ENCODE measurements around the gene EP300. TPM values are rescaled to one million over a fixed set of nuclear protein-coding genes. Genes with fewer than 3 reads are reported as not detected.

The EP300 gene
- total and polyA plus RNA-seq, 10 donors = 3.9 to 196 (median 113) TPM

DNA sequence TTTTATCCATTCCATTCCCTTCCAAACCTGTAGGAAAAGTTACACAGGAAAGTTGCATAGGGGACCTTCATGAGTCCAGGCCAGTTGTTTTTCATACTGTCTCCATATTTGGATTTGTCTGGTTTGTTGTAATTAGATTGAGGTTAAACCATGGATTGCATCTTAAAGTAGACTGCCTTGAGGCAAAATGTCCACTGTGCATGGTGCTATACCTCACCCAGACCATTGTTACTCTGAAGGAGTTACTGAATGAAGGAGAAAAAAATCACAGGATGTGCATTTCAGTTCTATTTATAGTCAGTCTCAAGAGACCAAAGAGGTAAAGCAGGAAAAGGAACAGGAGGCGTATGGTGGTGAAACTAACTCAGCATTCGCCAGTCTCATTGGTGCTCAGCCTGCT lies 83.2 kb downstream of the EP300 start:
- peaks cover 0 to 14% (median 0%) of the 10 kb centered on the region in 6 donors for H3K4me1 ChIP-seq
- no peaks in the 10 kb centered on the region for H3K9me3 ChIP-seq
- no peak overlapping the region for H3K4me3 ChIP-seq
- no peaks in the 10 kb centered on the region for H3K27me3 ChIP-seq (replicated peaks in 1 of 7)
- H3K27ac ChIP-seq = peak overlapping the region in 2 of 8 donors; percentile 8 to 45
- WGBS, 5 donors = 30 to 64% (median 56%) methylated on average over 2 of the region's 2 CpGs
- TF ChIP-seq, protein P1, sequence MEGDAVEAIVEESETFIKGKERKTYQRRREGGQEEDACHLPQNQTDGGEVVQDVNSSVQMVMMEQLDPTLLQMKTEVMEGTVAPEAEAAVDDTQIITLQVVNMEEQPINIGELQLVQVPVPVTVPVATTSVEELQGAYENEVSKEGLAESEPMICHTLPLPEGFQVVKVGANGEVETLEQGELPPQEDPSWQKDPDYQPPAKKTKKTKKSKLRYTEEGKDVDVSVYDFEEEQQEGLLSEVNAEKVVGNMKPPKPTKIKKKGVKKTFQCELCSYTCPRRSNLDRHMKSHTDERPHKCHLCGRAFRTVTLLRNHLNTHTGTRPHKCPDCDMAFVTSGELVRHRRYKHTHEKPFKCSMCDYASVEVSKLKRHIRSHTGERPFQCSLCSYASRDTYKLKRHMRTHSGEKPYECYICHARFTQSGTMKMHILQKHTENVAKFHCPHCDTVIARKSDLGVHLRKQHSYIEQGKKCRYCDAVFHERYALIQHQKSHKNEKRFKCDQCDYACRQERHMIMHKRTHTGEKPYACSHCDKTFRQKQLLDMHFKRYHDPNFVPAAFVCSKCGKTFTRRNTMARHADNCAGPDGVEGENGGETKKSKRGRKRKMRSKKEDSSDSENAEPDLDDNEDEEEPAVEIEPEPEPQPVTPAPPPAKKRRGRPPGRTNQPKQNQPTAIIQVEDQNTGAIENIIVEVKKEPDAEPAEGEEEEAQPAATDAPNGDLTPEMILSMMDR (IDR thresholded peaks at IDR 0.05 in 8 of 11, conservative IDR thresholded peaks at IDR 0.05 in 3 of 11) = no peak
- TF ChIP-seq POLR2AphosphoS5 (IDR thresholded peaks at IDR 0.05) (no peak), POLR2A (IDR thresholded peaks at IDR 0.05) (no peak)
- intact Hi-C loops (cut with DNase I; ENCODE audit: low total_unique reads) = no loop called here
- peaks cover 14 to 100% (median 88%) of the 10 kb centered on the region in 6 donors for H3K36me3 ChIP-seq
- DNase-seq = no peak

DNA sequence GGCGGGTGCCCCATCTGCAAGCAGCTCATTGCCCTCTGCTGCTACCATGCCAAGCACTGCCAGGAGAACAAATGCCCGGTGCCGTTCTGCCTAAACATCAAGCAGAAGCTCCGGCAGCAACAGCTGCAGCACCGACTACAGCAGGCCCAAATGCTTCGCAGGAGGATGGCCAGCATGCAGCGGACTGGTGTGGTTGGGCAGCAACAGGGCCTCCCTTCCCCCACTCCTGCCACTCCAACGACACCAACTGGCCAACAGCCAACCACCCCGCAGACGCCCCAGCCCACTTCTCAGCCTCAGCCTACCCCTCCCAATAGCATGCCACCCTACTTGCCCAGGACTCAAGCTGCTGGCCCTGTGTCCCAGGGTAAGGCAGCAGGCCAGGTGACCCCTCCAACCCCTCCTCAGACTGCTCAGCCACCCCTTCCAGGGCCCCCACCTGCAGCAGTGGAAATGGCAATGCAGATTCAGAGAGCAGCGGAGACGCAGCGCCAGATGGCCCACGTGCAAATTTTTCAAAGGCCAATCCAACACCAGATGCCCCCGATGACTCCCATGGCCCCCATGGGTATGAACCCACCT lies 84.7 kb downstream of the EP300 start:
- 87 to 95% (median 92%) methylated on average over 11 to 15 of the region's 15 CpGs for WGBS, 5 donors
- intact Hi-C loops (cut with DNase I; ENCODE audit: low total_unique reads) = no loop called here
- TF ChIP-seq POLR2AphosphoS5 (IDR thresholded peaks at IDR 0.05) (peak in 2 of 3 donors; percentile 14 to 70), POLR2A (IDR thresholded peaks at IDR 0.05) (no peak)
- TF ChIP-seq, protein P1 (IDR thresholded peaks at IDR 0.05 in 8 of 11, conservative IDR thresholded peaks at IDR 0.05 in 3 of 11) = no peak
- Histone ChIP-seq H3K36me3 (peaks cover 14 to 86% (median 74%) of the 10 kb centered on the region in 6 donors), H3K27me3 (replicated peaks in 1 of 7) (no peaks in the 10 kb centered on the region), H3K4me3 (no peak overlapping the region), H3K27ac (no peak overlapping the region), H3K4me1 (peaks cover 0 to 14% (median 0%) of the 10 kb centered on the region in 6 donors), H3K9me3 (no peaks in the 10 kb centered on the region)
- no peak for DNase-seq

DNA sequence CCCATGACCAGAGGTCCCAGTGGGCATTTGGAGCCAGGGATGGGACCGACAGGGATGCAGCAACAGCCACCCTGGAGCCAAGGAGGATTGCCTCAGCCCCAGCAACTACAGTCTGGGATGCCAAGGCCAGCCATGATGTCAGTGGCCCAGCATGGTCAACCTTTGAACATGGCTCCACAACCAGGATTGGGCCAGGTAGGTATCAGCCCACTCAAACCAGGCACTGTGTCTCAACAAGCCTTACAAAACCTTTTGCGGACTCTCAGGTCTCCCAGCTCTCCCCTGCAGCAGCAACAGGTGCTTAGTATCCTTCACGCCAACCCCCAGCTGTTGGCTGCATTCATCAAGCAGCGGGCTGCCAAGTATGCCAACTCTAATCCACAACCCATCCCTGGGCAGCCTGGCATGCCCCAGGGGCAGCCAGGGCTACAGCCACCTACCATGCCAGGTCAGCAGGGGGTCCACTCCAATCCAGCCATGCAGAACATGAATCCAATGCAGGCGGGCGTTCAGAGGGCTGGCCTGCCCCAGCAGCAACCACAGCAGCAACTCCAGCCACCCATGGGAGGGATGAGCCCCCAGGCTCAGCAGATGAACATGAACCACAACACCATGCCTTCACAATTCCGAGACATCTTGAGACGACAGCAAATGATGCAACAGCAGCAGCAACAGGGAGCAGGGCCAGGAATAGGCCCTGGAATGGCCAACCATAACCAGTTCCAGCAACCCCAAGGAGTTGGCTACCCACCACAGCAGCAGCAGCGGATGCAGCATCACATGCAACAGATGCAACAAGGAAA lies 85.4 kb downstream of the EP300 start:
- no peaks in the 10 kb centered on the region for H3K9me3 ChIP-seq
- WGBS, 5 donors = 90 to 98% (median 94%) methylated on average over 5 to 9 of the region's 9 CpGs
- H3K4me3 ChIP-seq = no peak overlapping the region
- no peak for DNase-seq
- H3K36me3 ChIP-seq = peaks cover 12 to 79% (median 67%) of the 10 kb centered on the region in 6 donors
- intact Hi-C loops (cut with DNase I; ENCODE audit: low total_unique reads) = no loop called here
- no peaks in the 10 kb centered on the region for H3K27me3 ChIP-seq (replicated peaks in 1 of 7)
- TF ChIP-seq POLR2AphosphoS5 (IDR thresholded peaks at IDR 0.05) = peak; percentile 1 to 38 (median 29)
- TF ChIP-seq, protein P1 (IDR thresholded peaks at IDR 0.05 in 8 of 11, conservative IDR thresholded peaks at IDR 0.05 in 3 of 11) = no peak
- TF ChIP-seq POLR2A (IDR thresholded peaks at IDR 0.05) = no peak
- H3K4me1 ChIP-seq = peaks cover 0 to 14% (median 0%) of the 10 kb centered on the region in 6 donors
- no peak overlapping the region for H3K27ac ChIP-seq

DNA sequence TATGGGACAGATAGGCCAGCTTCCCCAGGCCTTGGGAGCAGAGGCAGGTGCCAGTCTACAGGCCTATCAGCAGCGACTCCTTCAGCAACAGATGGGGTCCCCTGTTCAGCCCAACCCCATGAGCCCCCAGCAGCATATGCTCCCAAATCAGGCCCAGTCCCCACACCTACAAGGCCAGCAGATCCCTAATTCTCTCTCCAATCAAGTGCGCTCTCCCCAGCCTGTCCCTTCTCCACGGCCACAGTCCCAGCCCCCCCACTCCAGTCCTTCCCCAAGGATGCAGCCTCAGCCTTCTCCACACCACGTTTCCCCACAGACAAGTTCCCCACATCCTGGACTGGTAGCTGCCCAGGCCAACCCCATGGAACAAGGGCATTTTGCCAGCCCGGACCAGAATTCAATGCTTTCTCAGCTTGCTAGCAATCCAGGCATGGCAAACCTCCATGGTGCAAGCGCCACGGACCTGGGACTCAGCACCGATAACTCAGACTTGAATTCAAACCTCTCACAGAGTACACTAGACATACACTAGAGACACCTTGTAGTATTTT lies 86.1 kb downstream of the EP300 start:
- WGBS, 5 donors = 83 to 91% (median 85%) methylated on average over 8 of the region's 8 CpGs
- intact Hi-C loops (cut with DNase I; ENCODE audit: low total_unique reads) = no loop called here
- TF ChIP-seq POLR2A (IDR thresholded peaks at IDR 0.05) (no peak), POLR2AphosphoS5 (IDR thresholded peaks at IDR 0.05) (peak in 2 of 3 donors; percentile 25 to 28)
- TF ChIP-seq, protein P1 (IDR thresholded peaks at IDR 0.05 in 8 of 11, conservative IDR thresholded peaks at IDR 0.05 in 3 of 11) = no peak

More for the DNA sequence above, 86.1 kb downstream of the EP300 start:
- Histone ChIP-seq H3K27ac (no peak overlapping the region), H3K36me3 (peaks cover 6 to 73% (median 61%) of the 10 kb centered on the region in 6 donors), H3K4me1 (peaks cover 0 to 14% (median 0%) of the 10 kb centered on the region in 6 donors), H3K9me3 (no peaks in the 10 kb centered on the region), H3K27me3 (replicated peaks in 1 of 7) (no peaks in the 10 kb centered on the region), H3K4me3 (no peak overlapping the region)
- DNase-seq = no peak

Measured in spleen (tissue), 11 donors.